Breast epithelium (tissue), 3 donors: ENCODE data around the gene NOP56.

Experiments
- CTCF ChIP-seq, 3 donors: fragments of 450-650 bp; IDR thresholded peaks; one replicate each; pipeline ENCODE4 v1.5.1; 2016 to 2017; ENCODE audit warnings: antibody characterized with exemption in 3 of 3, mild to moderate bottlenecking in 3 of 3, moderate library complexity in 3 of 3
- POLR2AphosphoS5 ChIP-seq, 3 donors: sonication (generic); formaldehyde crosslinking; IDR thresholded peaks; one replicate each; pipeline ENCODE4 v1.6.1; 2017; ENCODE audit warnings: antibody characterized with exemption in 3 of 3

DNA sequence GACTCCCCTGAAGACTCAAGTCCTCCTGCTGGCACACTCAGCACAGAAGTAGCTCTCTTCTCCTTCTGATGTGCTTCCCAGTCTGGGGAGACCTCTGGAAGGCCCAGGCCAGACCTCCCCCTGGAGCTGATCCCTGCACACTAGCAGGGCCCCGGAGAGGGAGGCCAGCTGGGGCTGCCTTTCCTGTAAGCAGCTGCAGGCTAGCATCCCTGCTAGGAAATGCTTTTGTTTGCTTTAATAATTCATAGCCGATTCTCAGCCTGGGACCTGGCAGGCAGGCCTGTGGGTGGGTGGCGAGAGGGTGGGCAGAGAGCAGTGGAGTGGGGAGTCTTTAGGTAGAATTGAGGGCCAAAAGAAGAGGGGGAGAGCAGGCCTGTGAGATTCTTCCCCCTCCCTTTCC, 45.3 kb downstream of the NOP56 start:
- TF ChIP-seq CTCF (IDR thresholded peaks at IDR 0.05) (no peak), POLR2AphosphoS5 (IDR thresholded peaks at IDR 0.05) (no peak)
